Activated CD4-positive, alpha-beta T cell treated with anti-CD3 and anti-CD28 coated beads for 24 hours (primary cell): Measurements from ENCODE around the gene PZP.

Source experiments
- DNase-seq, 2 donors: peaks; one replicate each; pipeline ENCODE4 v3.0.0-alpha.2; 2020; ENCODE audit warnings: low read depth in 2 of 2

PZP gene

DNA sequence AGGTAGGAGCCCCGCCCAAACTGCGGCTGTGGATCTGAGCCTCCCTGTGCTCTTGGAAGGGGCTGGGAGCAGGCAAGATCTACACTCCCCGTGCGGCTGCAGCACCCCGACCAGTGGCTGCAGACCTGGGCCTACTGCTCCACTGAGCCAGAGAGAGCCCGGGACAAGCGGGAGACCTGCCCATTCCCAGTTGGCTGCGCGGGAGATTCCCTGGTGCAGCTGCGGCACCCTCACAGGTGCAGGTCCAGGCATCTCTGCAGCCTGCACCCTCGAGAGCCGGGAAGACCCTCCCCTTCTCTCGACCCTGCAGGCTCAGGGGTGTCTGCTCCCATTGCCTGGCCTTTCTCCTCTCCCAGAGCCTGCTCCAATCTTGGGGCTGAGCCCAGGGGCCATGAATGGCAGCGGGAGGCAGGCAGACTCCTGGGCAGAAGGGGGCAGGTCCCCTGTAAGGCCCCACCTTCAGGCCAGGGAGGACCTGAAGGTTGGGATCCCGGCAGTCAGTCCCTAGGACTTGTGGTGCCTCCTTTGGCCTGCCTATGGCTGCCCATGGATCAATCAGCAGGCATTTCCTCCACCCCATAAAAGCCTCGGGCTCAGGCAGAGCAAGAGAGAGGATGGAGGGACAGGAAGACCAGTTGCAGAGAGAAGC, 83.7 kb downstream of the PZP start:
- no peak for DNase-seq

DNA sequence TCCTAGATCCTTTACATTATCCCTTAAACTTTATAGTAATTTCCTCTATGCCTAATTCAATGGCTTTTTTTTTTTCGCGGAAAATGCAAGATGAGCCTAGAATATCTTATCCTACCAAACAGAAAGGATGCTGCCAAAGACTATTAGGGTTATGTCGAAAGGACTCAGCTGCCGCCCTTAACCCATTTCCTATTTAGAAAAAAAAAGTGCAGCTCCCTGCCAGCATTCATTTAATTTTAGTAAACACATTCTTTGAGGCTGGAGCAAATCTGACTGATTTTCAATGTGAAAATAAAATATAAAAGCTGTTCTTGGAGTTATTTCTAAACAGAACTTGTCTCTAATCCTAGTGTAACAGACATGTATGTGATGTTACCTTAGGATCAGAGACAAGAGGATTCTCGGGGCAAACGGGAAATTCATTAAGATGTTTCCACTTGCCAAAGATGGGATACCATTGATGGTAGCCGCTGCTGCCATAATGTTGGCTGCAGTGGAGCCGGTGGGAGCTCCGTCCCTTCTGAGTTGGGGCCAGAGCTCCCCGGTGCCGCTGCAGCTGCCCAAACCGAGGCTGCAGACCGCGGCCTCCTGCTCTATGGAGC, 84.3 kb downstream of the PZP start:
- DNase-seq = no peak

DNA sequence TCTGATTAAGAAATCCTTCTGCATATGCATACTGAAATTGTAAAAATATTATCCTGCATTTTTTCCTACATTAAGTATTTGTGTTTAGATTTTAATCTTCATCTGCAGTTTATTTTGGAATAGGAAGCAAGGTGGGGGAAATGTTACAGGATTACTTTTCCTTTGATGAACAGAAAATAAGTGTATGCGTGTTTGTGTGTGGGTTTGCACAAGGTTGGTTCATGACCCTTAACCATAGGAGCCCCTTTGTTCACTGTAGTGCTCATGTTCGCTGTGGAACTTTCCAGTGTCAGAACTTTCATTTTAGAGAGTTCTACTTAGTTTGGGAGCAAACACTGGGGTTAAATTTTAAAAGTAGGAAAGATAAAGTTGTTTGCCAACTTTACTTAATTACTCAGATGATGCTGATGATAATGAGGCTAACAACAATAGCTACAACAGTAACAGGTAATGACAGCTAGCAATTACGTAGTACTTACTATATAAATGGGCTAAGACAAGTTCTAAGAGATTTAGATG, 86.0 kb downstream of the PZP start:
- no peak for DNase-seq

DNA sequence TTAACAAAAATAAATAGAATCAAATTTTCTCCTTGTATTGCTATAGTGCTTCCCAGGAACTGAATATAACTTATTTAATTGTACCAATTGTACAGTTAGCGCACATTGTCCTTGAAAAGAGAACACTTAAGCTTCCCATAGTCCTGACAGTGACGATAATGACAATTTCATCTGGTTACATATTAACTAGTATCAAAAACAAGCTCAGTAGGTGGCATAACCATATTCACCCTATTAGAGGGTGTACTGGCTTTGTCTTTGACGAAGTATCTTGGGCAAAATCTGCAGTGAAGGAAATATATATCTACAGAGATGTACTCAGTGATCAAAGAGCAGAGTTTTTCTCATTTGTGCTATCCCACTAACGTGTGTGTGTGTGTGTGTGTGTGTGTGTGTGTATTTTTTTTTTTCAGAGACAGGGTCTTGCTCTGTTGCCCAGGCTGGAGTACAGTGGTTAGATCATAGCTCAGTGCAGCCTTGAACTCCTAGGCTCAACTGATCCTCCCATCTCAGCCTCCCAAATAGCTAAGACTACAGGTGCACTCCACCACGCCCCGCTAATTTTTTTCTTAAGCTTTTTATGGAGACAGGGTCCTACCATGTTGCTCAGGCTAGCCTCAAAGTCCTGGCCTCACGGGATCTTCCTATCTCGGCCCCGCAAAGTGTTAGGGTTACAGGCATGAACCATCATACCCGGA, 87.6 kb downstream of the PZP start:
- no peak for DNase-seq

DNA sequence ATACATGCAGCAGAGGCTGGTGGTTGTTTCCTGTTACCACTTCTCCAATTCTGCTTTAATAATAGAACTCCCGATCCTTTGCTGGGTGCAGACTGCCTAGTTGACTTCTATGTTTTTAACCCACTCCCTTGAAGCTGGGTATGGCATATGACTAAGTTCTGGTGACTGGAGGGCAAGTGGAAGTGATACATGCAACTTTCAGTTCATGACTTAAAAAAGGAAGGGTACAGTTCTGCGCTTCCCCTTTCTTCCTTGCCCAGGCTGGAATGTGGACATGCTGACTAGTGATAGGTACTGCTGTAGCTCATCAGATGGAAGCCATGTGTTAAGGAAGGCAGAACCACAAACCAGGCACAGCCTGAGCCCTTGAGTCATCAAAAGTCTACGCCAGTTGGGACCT, 90.0 kb downstream of the PZP start:
- DNase-seq = no peak

DNA sequence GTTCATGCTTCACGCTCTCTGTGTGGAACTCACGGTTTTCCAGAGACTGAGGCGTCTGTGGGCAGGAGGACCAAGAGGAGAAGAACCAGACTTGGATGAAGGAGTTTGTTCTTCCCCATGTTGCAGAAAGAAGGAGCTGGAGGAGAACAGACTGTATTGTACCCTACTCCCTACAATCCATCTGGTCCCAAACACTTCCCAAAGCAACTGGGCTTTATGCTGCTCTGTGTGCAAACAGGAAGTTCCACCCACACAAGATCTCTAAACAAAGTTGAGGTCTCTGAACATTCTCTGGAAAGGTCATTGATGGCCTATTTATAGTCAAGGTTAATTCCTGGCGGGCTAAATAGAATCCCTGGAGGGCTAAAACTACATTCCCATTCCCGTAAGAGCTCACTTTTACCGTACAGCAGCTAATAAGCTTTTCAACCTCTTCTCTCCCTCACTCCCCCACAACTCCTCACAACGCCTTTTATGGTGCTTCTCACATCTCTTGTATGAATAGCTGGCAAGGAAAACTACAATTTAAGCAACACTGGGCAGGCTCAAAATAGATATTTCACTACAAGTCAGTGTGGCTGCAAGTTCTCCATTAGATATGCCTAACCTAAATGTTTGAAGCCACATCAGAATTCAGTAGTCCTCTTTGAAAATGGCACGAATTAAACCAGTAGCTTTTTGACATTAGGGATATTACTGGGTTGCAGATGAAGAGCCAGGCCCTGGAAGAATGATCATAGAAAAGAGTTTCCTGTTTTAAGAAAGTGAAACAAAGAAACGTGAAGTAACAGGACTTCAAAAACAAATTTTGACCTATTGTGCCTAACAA, 92.2 kb downstream of the PZP start, which contains the start of gene A2M:
A2M (minus strand) TSS at position 189 of the 829 bp plus-strand sequence; CDS start at position 119, 70 bp downstream.
- no peak for DNase-seq

DNA sequence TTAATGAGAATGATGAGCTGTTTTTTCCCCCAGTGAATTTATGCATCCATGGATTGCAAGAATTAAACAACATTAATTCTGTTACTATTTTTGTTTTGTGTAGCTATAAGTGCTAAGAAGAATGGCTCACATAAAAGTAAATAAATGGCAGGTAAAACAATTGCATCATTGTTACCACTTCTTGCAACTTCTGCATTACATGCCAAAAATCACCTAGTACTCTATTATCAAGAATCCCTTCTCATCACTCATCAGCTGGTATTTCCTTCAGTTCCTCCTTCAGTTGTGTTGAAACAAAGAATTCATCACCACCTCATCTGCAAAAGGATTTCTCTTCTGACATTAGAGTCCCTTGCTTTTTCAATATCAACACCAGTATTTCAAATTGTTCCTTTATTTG, 93.2 kb downstream of the PZP start:
- no peak for DNase-seq

DNA sequence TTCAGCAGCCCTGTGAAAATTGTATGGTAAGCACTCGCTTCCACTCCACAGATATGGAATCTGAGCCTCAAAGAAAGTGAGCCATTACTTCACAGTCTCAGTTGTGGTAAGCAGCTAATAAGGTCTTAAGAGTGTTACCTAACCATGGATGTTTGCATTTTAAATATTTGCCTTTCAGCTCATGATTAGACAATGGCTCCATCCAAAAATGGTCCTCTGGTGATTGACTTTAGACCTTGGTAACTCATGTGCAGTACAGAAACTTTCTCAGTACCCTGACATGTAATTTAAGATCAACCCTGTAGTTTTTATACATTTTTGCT, 94.2 kb downstream of the PZP start:
- DNase-seq = no peak

DNA sequence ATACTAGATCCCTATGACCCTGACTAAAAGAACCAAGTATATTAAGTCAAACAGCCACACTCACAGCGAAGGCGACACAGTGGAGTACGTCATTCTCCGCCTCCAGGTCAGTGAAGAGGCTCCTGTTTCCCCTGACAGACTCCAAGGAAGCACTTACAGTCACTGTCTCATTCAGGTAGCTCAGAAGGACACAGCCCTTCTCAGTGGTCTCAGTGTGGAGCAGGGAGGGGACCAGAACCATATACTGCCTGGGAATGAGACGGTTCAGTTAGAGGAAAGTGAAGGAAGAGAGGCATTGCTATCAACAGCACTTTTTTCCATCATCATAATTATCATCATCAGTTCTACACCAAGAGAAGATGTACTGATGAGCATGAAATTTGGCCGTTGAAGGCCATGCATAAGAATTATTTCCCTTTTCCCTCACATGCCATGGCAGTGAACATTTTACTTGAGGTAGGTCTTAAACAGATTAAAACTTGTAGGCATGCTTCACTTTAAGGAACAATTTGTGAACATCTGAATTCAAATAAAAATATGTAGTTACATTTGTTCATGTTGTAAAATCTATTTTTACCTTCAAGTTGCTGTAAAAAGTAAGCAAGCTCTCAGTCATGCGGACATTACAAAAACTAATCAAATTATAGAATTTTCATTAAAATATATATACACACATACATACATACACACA, 94.8 kb downstream of the PZP start:
- no peak for DNase-seq

DNA sequence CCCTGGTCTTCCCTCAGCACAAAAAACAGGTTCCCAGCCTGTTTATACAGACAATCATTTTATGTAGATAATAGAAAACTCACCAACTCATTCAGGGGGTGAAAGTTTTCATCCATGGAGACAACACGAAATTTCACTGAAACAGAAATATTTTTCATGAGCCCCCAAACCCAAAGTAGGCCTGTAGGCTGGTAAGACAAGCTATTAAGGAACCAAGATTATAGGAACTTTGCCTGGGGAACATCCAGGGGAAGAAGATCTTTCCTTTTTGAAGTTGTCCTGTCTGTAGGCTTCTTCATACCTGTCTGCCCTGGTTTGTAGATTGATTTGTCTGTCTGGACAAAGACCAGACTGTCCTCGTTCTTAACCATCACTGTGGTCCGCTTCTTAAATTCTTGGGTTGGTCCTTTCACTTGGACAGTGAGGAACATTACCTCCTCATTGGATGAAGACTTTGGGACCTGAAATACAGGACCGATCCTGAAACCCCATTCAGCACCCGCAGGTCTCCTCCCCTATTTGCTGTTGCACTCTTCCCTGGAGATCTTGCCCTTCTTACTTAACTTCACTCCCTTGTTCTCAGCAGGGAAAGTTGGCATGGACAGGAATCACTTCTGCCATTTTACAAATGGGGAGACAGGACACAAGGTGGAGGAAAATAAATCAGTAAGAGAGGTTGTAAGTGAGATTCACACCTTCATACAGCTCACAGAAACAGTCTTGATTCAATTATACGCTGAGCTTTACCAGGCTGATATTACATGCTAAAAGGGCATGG, 95.9 kb downstream of the PZP start:
- DNase-seq = no peak

DNA sequence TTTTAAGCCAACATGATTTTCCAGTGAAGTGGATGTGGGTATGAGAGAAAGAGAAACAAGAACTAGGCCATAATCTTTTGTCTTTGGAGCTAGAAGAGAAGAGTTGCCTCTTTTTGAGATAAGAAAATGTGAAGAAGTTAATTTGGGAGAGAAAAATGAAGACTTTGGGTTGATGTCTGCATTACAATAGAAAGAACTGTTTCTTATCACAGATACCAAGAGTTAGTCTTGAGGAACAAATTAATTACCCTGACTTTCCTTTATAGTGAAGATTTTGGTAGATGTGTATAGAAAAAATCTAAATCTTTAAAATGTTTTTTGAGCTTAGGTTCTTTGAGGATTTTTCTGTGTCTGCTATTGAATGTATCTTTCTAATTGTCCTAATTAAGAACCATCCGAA, 96.7 kb downstream of the PZP start:
- DNase-seq = no peak

DNA sequence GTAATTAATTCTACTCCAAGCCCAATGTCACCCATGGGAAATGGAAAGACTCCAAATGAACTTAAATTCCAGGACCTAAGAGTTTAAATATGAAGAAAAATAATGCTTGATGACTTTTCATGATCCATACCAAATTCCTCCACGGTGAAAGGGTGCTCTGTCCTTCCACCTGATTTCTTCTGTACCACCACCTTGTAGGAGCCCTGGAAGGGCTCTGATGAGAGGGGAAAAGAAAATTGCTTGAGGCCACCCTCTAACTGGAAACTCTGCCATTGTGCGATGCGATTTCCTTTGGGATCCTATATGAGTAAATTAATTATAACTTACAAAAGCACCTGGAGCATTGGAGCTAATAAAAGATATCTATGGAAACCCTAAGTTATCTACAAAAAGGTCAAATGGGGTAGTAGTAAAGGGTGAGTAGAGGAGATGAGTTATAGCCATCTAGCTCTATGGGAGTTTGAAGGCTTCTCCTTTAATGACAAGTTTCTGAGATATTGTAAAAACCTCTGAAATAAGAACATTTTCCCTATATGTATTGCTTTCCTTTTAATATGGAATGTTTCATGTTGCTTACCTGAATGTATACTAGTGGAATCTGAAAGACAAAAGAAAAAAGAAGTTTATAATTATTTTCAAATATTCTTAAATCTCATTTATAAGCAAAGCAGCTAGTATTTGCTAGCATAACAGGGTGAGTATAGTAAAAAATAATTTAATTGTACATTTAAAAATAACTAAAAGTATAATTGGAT, 98.3 kb downstream of the PZP start:
- DNase-seq = no peak

DNA sequence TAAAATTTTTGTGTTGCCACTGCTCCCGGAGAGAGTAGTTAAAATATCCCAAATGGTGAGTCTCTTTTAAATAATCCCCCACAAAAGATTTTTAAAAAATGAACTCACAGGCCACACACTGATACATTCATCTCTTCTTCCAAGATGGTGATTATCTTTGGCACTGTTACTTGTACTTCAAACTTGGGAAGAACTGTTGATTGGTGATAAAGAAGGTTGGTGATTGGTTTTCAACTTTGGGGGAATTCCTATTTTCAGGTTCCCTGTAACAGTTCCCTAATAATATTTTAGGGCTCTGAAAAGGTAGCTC, 99.0 kb downstream of the PZP start:
- DNase-seq = no peak

DNA sequence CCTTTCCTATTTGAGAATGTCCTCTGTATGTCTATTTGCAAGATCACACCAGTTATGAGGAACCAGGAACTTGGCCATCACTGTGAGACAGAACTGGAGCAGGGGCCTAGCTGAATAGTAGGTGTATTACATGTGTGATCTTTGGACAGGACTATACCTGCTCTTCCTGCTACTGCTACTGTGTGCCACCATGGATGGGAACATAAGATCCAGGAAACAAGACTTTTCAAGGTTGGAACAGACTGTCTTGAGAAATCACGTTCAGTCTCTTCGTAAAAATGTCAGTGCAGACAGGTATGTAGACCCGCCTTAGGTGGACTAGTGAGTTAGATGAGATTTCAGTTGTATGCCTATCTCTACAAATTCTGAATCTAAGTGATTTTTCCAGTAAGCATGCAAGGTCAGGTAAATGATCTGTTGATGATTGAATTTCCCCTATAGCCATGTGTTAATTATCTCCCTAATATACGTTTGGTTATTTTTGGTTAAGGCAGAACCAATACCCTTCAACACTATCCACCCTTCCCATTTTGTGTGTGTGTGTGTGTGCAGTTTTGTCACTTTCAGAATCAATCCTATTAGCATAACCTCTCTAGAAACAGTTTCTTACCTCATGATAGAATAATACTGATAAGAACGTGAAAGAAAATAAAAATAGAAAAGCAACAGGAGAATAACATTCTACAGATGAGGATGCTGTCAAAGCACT, 99.5 kb downstream of the PZP start:
- DNase-seq = no peak

DNA sequence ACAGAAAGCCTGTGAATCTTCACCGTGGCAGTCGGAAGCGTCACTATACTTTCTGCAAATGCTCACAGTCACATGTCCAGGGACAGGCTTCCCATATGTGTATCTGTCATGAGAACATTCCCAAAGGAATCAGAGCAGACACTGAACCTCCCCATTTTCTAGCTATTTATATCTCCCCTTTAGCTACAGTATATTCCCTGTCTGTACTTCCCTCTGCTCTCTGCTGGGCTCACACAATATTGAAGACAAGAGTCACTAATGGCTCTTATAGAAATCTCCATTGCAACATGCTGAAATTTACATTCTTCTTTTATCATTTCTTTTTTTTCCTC, 100.7 kb downstream of the PZP start:
- no peak for DNase-seq

DNA sequence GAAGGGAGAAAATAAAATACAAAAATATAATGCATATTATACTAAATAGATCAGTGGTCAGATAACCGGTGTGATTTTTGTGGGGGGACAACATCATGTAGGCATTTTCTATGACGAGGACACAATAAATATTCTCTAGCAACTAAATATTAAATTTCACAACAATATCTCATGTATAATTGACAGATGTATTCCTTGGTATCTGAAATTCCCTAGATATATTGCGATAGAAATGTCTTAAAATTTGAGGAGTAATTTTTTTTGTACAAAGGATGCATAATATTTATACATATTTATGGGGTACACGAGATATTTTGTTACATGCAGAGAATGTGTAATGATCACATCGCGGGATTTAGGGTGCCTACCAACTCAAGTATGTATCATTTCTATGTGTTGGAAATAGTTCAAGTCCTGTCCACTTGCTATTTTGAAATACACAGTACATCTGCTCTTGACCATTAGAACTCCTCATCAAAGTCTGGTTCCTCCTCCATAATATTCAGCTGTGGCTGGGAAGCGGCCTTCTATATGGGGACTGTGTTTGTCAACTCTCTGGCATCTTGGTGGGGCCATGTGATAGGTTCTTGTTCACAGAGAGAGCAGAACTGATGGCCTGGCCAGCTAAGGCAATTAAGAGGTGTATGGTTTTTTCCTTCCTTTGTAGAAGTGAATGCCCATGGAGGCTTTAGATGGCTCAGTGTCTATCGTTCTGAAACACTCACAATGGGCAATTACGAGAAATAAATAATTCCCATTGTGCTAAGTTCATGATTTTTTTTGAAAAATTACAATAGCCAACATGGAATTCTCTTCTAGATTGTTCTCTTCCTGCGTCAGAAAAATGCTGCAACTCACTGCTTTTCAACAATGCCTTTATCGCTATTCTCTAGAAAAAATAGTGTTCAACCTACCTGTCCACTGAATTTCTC, 101.3 kb downstream of the PZP start:
- no peak for DNase-seq

DNA sequence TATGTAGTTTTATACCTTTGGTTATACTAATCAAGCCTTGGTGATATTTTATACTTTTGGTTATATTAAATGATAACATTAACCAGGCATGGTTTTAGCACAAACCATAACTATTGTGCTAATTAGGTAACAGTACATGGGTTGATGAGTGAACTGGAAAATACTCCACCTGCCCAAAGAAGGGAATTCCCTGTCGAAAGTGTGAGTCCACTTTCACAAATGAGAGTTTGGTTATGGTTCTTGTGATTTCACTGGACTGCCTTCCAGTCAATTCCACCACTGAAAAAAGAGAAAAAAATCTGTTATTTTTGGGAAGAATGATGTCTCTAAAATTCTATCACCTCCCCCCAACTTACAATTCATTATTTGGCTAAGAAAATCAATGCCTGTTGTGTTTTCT, 102.1 kb downstream of the PZP start:
- DNase-seq = no peak

DNA sequence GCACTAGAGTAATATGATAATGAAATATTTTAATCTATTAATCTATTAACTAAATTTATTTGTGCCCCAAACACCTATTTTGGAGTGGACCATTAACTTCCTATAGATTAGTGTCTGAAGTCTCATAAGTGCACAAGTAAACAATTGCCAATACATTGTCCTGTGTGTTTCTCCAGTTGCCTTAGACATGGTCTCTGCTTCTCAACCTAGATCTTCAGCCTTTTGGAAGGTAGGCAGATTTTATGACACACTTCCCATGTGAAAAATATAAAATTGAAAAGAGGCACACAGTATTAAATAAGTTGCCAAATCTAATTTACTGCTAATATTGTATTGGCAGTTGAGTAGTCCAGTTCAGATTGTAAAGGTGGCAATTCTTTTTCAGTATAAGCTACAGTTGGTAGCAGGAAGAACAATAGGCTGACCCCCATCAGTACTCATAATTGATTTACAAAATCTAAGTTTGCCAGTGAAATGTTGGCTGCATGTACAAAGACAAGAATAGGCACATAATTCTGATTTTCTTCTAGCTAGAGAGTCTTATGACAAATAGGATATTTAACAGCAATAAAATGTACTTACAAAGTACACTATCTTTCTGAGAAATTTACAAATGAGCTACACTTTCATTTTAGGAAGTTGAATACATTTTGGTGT, 103.3 kb downstream of the PZP start:
- no peak for DNase-seq
